PC-9 (cell line): ENCODE data around the gene MCM7.

Source experiments
- CTCF ChIP-seq: fragments of 200-600 bp; sonication (generic); conservative IDR thresholded peaks from 2 replicates; pipeline ENCODE4 v1.6.1; 2017; ENCODE audit warnings: mixed run types, antibody characterized with exemption, mild to moderate bottlenecking, moderate library complexity
- EZH2 ChIP-seq: fragments of 200-600 bp; sonication (generic); IDR thresholded peaks from 2 replicates; pipeline ENCODE4 v1.8.0; 2017; ENCODE audit warnings: antibody characterized with exemption, low read depth

- TF ChIP-seq EZH2: no peak
- no peak for TF ChIP-seq CTCF
Measured at GRCh38 chr7:100148559-100149328, 47.5 kb upstream of the MCM7 start, which contains the start of gene LAMTOR4.
